OCI-LY3 (cell line): ENCODE measurements around the gene CPNE4.

Experiments
- EZH2phosphoT487 ChIP-seq: fragments of 200-600 bp; shearing (Covaris generic); IDR thresholded peaks from 2 replicates; pipeline ENCODE4 v1.6.1; 2018; ENCODE audit warnings: antibody characterized with exemption, mixed run types, low read depth
- TF ChIP-seq, protein P1 (sequence below): fragments of 200-600, 300-600 bp; sonication (generic); IDR thresholded peaks from 2 replicates; pipeline ENCODE4 v1.5.1; 2014; ENCODE audit warnings: antibody characterized with exemption, low read length, low read depth

DNA sequence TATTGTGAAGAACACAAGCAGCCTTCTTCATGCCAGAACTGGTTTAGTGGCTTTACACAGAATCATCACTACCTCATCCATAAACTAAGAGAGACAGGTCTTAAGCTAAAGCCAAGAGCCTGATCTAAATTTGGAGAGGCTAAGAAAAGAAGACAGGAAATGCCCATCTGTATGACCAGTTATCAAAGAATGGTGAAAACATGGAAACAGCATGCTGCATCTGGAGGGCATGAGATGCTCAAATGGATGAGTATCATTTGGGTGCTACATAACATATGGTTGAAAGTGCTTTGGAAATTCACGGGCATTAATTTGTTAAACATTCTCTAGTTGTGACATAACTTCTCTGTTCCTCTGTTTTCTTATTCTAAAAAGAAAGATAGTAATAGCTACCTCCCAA, 112.5 kb downstream of the CPNE4 start:
- TF ChIP-seq, protein P1, sequence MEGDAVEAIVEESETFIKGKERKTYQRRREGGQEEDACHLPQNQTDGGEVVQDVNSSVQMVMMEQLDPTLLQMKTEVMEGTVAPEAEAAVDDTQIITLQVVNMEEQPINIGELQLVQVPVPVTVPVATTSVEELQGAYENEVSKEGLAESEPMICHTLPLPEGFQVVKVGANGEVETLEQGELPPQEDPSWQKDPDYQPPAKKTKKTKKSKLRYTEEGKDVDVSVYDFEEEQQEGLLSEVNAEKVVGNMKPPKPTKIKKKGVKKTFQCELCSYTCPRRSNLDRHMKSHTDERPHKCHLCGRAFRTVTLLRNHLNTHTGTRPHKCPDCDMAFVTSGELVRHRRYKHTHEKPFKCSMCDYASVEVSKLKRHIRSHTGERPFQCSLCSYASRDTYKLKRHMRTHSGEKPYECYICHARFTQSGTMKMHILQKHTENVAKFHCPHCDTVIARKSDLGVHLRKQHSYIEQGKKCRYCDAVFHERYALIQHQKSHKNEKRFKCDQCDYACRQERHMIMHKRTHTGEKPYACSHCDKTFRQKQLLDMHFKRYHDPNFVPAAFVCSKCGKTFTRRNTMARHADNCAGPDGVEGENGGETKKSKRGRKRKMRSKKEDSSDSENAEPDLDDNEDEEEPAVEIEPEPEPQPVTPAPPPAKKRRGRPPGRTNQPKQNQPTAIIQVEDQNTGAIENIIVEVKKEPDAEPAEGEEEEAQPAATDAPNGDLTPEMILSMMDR, result no peak
- TF ChIP-seq EZH2phosphoT487, result no peak
